Transverse colon (tissue), 4 donors: ENCODE measurements around the gene C19orf85. TPM values are rescaled to one million over a fixed set of nuclear protein-coding genes. Genes with fewer than 3 reads are reported as not detected.

Experiments
- DNase-seq: peaks from one replicate; pipeline ENCODE4 v3.0.0-alpha.2; 2019
- H3K27ac ChIP-seq, 4 donors: fragments of 200-600 bp; sonication (generic); 2 replicates each; pipeline ENCODE4 v1.5.1; 2016 to 2018; ENCODE audit warnings: inconsistent platforms in 4 of 4
- H3K27me3 ChIP-seq: fragments of 200-600 bp; sonication (generic); 2 replicates; pipeline ENCODE4 v1.5.1; 2017; ENCODE audit warnings: inconsistent platforms
- H3K36me3 ChIP-seq, 4 donors: fragments of 200-600 bp; sonication (generic); 2 replicates each; pipeline ENCODE4 v1.5.1; 2017 to 2019; ENCODE audit warnings: inconsistent platforms in 4 of 4
- H3K4me1 ChIP-seq, 4 donors: fragments of 200-600 bp; sonication (generic); 2 replicates each; pipeline ENCODE4 v1.5.1; 2017 to 2020; ENCODE audit warnings: inconsistent platforms in 4 of 4
- H3K4me3 ChIP-seq, 4 donors: fragments of 200-600 bp; sonication (generic); 1 replicate in 1 of 4; 2 replicates in 3 of 4; pipeline versions ENCODE4 v1.5.1 to v1.6.1; 2017 to 2019; ENCODE audit warnings: inconsistent platforms in 4 of 4
- H3K9me3 ChIP-seq, 2 donors: fragments of 200-600 bp; sonication (generic); 2 replicates each; pipeline ENCODE4 v1.5.1; 2017 to 2019; ENCODE audit warnings: inconsistent platforms in 2 of 2
- CTCF ChIP-seq, 5 experiments: fragments of 200-600 bp in 3 of 5; fragments of 450-650 bp in 2 of 5; sonication (generic) in 3 of 5; IDR thresholded peaks; 1 replicate in 2 of 5; 2 replicates in 3 of 5; pipeline ENCODE4 v1.5.1; 2016 to 2017; ENCODE audit warnings: antibody characterized with exemption in 5 of 5, inconsistent platforms in 3 of 5, mild to moderate bottlenecking in 2 of 5, moderate library complexity in 1 of 5
- EP300 ChIP-seq: sonication (generic); formaldehyde crosslinking; IDR thresholded peaks from one replicate; pipeline ENCODE4 v1.6.1; 2017; ENCODE audit warnings: antibody characterized with exemption, low read depth
- POLR2A ChIP-seq: fragments of 450-650 bp; IDR thresholded peaks from one replicate; pipeline ENCODE4 v1.6.1; 2016; ENCODE audit warnings: antibody characterized with exemption, mild to moderate bottlenecking, moderate library complexity
- POLR2AphosphoS5 ChIP-seq, 3 donors: sonication (generic); formaldehyde crosslinking; IDR thresholded peaks; one replicate each; pipeline ENCODE4 v1.6.1; 2016; ENCODE audit warnings: antibody characterized with exemption in 3 of 3
- WGBS, 2 donors: methylation state at CpG; one replicate each; pipeline ENCODE4 v1.1.5; 2018; ENCODE audit warnings: low coverage in 1 of 2; 5-methylcytosine and 5-hydroxymethylcytosine counted together
- in situ Hi-C, 4 donors: fragments of 200-750 bp; cut with MboI; loops; one replicate each; pipeline versions ENCODE4 v1.15.0 to v1.15.1; 2017; ENCODE audit warnings: low sequenced_read_pairs in 3 of 4, low pct_ligation_motif_present in 1 of 4, low pct_unique_long_range_greater_than_20kb in 1 of 4
- intact Hi-C: fragments of 100-400 bp; cut with DNase I; formaldehyde crosslinking; loops from one replicate; pipeline ENCODE4 v1.15.1; 2023; ENCODE audit warnings: low total_unique reads
- total RNA-seq, 4 donors: library from RNA; depleted of rRNA; stranded (reverse); fragments of >200 nt; gene quantifications; one replicate each; pipeline ENCODE4 v1.1.0, GENCODE V29; 2016

The C19orf85 gene
- total RNA-seq, 4 donors from 2014 or later = not detected

- 56 to 75% methylated on average over 3 to 16 of the region's 16 CpGs for WGBS, 2 donors
- Histone ChIP-seq H3K27ac (no peak overlapping the region), H3K4me1 (peaks cover 4 to 19% (median 13%) of the 10 kb centered on the region in 4 donors), H3K9me3 (no peaks in the 10 kb centered on the region), H3K4me3 (no peak overlapping the region), H3K27me3 (no peaks in the 10 kb centered on the region), H3K36me3 (no peaks in the 10 kb centered on the region)
- DNase-seq = no peak
- intact Hi-C loops = no loop called here
- TF ChIP-seq EP300 (no peak), POLR2A (no peak)
- in situ Hi-C loops = no loop called here
These were observed 8.9 kb upstream of the C19orf85 start for GRCh38 chr19:55473225-55474012.

GRCh38 chr19:55472463-55472862 is 7.9 kb upstream of the C19orf85 start:
- 60 to 84% methylated on average over 2 to 8 of the region's 8 CpGs for WGBS, 2 donors
- H3K4me1 ChIP-seq = peaks cover 7 to 13% (median 9%) of the 10 kb centered on the region in 4 donors
- in situ Hi-C loops = no loop called here
- TF ChIP-seq EP300 (no peak), POLR2AphosphoS5 (IDR thresholded peaks at IDR 0.05) (no peak), POLR2A (no peak), CTCF (IDR thresholded peaks at IDR 0.05) (no peak)
- H3K27me3 ChIP-seq = no peaks in the 10 kb centered on the region
- intact Hi-C loops = no loop called here
- DNase-seq = no peak
- no peak overlapping the region for H3K4me3 ChIP-seq
- no peaks in the 10 kb centered on the region for H3K36me3 ChIP-seq
- no peak overlapping the region for H3K27ac ChIP-seq
- no peaks in the 10 kb centered on the region for H3K9me3 ChIP-seq

GRCh38 chr19:55471266-55471665 is 6.7 kb upstream of the C19orf85 start:
- H3K36me3 ChIP-seq = no peaks in the 10 kb centered on the region
- in situ Hi-C loops (no loop called here), intact Hi-C loops (no loop called here)
- WGBS, 2 donors = 51 to 69% methylated on average over 7 to 13 of the region's 13 CpGs
- no peak for DNase-seq
- peaks cover 5 to 8% (median 8%) of the 10 kb centered on the region in 4 donors for H3K4me1 ChIP-seq
- TF ChIP-seq POLR2AphosphoS5 (IDR thresholded peaks at IDR 0.05) = no peak
- no peak for TF ChIP-seq POLR2A
- no peak overlapping the region for H3K4me3 ChIP-seq
- no peak overlapping the region for H3K27ac ChIP-seq
- H3K9me3 ChIP-seq = no peaks in the 10 kb centered on the region
- H3K27me3 ChIP-seq = no peaks in the 10 kb centered on the region

GRCh38 chr19:55468054-55468393 is 3.5 kb upstream of the C19orf85 start:
- WGBS, 2 donors = 23% methylated on average over 4 of the region's 4 CpGs; no CpG with 5 or more reads in 1 of the 2 donors
- no peak for DNase-seq

More at GRCh38 chr19:55468054-55468393, 3.5 kb upstream of the C19orf85 start:
- TF ChIP-seq POLR2AphosphoS5 (IDR thresholded peaks at IDR 0.05) (no peak), EP300 (no peak), POLR2A (no peak), CTCF (IDR thresholded peaks at IDR 0.05) (peak in 2 of 5 experiments; percentile 19 to 41)
- Histone ChIP-seq H3K4me3 (no peak overlapping the region), H3K9me3 (no peaks in the 10 kb centered on the region), H3K36me3 (no peaks in the 10 kb centered on the region), H3K4me1 (peaks cover 3 to 5% (median 3%) of the 10 kb centered on the region in 4 donors), H3K27ac (no peak overlapping the region), H3K27me3 (no peaks in the 10 kb centered on the region)
- intact Hi-C loops (no loop called here), in situ Hi-C loops (no loop called here)
